WERI-Rb-1 (cell line): ENCODE data around the gene DCLK1.

Source experiments
- DNase-seq: peaks from one replicate; pipeline ENCODE4 v3.0.0-alpha.2; 2020
- H3K27ac ChIP-seq: fragments of 250-450 bp; sonication (Bioruptor Pico); 2 replicates; pipeline ENCODE4 v1.5.1; 2020; ENCODE audit warnings: mild to moderate bottlenecking, moderate library complexity
- H3K27me3 ChIP-seq: fragments of 250-450 bp; sonication (Bioruptor Pico); 2 replicates; pipeline ENCODE4 v1.5.1; 2021; ENCODE audit warnings: mild to moderate bottlenecking, low read depth, moderate library complexity; ENCODE audit not compliant: insufficient read depth, severe bottlenecking
- H3K36me3 ChIP-seq: fragments of 250-450 bp; sonication (Bioruptor Pico); 2 replicates; pipeline ENCODE4 v1.5.1; 2020; ENCODE audit warnings: mild to moderate bottlenecking, moderate library complexity
- H3K4me3 ChIP-seq: 2 replicates; pipeline ENCODE4 v1.5.1; 2011; ENCODE audit warnings: low read depth, mild to moderate bottlenecking, control low read depth, low read length
- H3K9me3 ChIP-seq: fragments of 250-450 bp; sonication (Bioruptor Pico); 2 replicates; pipeline ENCODE4 v1.5.1; 2021; ENCODE audit warnings: mild to moderate bottlenecking, moderate library complexity; ENCODE audit not compliant: severe bottlenecking
- CTCF ChIP-seq: IDR thresholded peaks from 2 replicates; pipeline ENCODE4 v1.5.1; 2011; ENCODE audit warnings: low read depth, mild to moderate bottlenecking, control low read depth, inconsistent platforms, low read length

The DCLK1 gene

DNA sequence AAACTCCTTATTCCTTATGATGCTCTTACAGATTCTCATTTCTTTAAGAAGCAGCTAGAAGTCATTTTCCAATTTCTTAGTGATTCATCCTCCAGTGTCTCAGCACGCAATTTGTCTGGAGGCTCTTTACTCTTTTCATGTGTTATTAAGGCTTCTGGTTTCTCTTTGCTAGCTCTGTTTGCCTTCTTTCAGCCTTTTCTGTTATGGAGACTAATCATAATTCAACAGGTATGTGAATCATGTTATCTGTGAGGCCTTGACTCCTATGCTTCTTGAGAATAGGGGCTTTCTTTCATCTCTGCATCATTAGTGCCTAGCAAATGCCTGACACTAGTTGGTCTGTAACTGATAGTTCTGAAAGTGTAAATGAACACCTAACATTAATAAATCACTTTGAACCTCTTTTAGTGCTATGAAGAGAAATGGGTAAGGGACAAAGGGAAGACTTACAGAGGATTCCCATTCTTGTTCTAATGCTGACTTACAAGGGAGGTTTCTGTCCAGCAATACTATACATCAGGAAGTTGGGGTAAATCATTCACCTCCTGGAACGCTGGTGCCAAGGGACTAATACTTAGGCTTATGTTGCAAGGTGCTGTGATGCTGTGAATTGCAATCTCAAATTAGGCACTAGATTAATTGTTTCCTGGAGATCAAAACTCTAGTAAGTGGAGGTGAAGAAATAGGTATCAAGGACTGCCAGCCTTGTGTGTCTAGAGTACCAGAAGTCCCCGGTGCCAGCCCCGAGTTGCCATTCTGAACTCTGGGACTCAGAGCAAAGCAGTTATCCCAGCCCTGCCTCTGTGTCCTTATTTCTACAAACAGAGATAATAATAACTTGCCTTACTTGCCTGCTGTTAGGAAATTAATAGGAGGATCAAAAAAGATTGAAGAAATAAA lies 265.6 kb downstream of the DCLK1 start:
- TF ChIP-seq CTCF = no peak
- Histone ChIP-seq H3K36me3 (no peaks in the 10 kb centered on the region), H3K9me3 (no peaks in the 10 kb centered on the region), H3K4me3 (no peak overlapping the region), H3K27ac (no peak overlapping the region), H3K27me3 (no peaks in the 10 kb centered on the region)
- DNase-seq = no peak

- H3K36me3 ChIP-seq = no peaks in the 10 kb centered on the region
- no peaks in the 10 kb centered on the region for H3K27me3 ChIP-seq
Observed at GRCh38 chr13:35860661-35861060, 270.5 kb downstream of the DCLK1 start.

DNA sequence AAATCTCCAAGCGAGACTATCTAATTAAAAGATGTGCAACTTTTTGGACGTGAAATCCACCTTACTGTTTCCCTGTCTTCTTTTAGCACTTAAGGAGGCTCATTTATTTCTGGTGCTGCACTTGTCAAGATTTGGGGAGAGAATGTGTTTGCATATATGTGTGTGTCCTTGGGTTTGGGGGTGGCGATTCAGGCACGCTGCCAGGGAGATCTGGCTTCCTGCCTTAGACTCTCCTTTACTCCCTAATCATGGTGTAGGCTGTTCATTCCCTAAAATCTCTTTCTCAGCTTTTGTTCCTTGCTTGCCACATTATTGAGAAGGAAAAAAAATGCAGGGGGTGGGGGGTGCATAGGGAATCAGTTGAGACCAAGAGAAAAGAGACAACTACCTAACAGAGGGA lies 271.2 kb downstream of the DCLK1 start:
- no peak for TF ChIP-seq CTCF
- Histone ChIP-seq H3K36me3 (no peaks in the 10 kb centered on the region), H3K9me3 (no peaks in the 10 kb centered on the region), H3K27ac (no peak overlapping the region), H3K4me3 (no peak overlapping the region), H3K27me3 (no peaks in the 10 kb centered on the region)
- no peak for DNase-seq

More at GRCh38 chr13:35860661-35861060, 270.5 kb downstream of the DCLK1 start:
- no peak for TF ChIP-seq CTCF
- no peaks in the 10 kb centered on the region for H3K9me3 ChIP-seq
- no peak for DNase-seq
- no peak overlapping the region for H3K4me3 ChIP-seq
- no peak overlapping the region for H3K27ac ChIP-seq

GRCh38 chr13:35858665-35859064 lies 272.5 kb downstream of the DCLK1 start:
- DNase-seq = no peak
- H3K9me3 ChIP-seq = no peaks in the 10 kb centered on the region
- no peak overlapping the region for H3K4me3 ChIP-seq
- no peaks in the 10 kb centered on the region for H3K36me3 ChIP-seq
- H3K27me3 ChIP-seq = no peaks in the 10 kb centered on the region
- TF ChIP-seq CTCF = no peak
- H3K27ac ChIP-seq = no peak overlapping the region

DNA sequence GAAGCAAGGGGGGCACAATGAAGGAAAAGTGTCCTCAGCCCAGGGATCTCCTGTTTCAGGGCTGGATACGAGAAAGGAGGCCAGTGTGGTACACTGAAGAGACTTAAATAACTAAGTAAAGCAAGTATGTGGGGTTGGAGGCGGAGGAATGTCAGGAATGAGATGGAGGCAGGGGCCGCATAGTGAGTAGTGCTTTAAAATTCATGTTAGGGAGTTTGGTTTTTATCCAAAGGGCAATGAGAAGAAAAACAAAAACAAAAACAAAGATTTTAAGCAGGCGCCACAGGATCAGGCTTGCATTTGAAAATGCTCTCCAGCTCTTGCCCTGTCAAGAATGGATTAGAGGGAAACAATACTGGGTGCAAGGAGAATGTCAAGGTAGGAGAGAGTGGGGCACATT lies 273.4 kb downstream of the DCLK1 start:
- no peak for DNase-seq
- Histone ChIP-seq H3K4me3 (no peak overlapping the region), H3K36me3 (no peaks in the 10 kb centered on the region), H3K27me3 (no peaks in the 10 kb centered on the region), H3K27ac (no peak overlapping the region), H3K9me3 (no peaks in the 10 kb centered on the region)
- TF ChIP-seq CTCF = no peak
